ENCODE results near the gene SAMD8.

The SAMD8 gene

GRCh38 chr10:75067272-75067671 lies 44.2 kb upstream of the SAMD8 start:
- no peak overlapping the region for H3K4me3 ChIP-seq (ENCODE audit: low read length)
- DNase-seq (ENCODE audit: low read depth), result no peak
- no peak for TF ChIP-seq CTCF (IDR thresholded peaks at IDR 0.05; ENCODE audit: insufficient read depth, low read depth, low read length, missing control alignments)

DNA sequence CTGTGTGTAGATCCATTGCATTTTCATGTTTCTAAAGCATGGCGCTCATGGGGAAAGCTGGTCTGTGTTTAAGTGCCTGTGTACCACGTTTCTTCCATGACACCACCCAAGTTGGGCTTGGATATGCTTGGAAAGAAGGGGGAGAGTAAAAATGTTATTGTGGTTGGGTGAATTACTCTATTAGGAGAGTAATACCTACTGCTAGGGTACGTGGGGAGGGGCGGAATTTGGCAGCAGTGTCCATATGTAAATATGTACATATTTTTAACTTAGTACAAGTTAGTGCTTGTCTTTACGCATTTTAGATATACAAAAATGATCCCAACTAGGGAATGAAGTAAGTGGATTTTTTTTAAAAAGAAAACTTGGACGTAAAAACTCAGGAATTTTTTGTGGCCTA lies 42.9 kb upstream of the SAMD8 start:
- H3K4me3 ChIP-seq (ENCODE audit: low read length), result no peak overlapping the region
- no peak for TF ChIP-seq CTCF (IDR thresholded peaks at IDR 0.05; ENCODE audit: insufficient read depth, low read depth, low read length, missing control alignments)
- DNase-seq (ENCODE audit: low read depth), result peak; percentile 27

DNA sequence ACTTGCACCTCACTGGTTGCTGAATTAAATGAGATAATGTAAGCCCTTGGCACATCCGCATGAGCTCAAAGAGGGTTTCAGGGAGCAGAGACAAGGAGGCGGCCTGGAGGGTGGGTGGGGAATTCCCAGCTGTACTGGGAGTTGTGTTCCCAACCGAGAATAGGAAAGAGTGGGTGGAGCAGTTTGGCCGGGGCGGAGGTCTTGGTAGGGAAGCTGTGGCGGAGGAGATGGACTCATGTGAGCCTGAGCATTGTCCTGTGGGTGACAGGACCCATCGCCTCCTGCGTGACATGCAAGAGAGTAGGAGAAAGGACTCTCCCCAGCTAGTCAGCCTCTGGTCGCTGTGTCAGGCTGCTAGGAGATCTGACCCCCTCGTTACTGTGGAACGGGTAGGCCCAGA lies 41.0 kb upstream of the SAMD8 start:
- no peak for DNase-seq (ENCODE audit: low read depth)
- H3K4me3 ChIP-seq (ENCODE audit: low read length), result no peak overlapping the region
- no peak for TF ChIP-seq CTCF (IDR thresholded peaks at IDR 0.05; ENCODE audit: insufficient read depth, low read depth, low read length, missing control alignments)

- peak; percentile 20 for DNase-seq (ENCODE audit: low read depth)
- no peak for TF ChIP-seq CTCF (IDR thresholded peaks at IDR 0.05; ENCODE audit: insufficient read depth, low read depth, low read length, missing control alignments)
- H3K4me3 ChIP-seq (ENCODE audit: low read length), result no peak overlapping the region
Measured at GRCh38 chr10:75070961-75071428, 40.5 kb upstream of the SAMD8 start.

- no peak overlapping the region for H3K4me3 ChIP-seq (ENCODE audit: low read length)
- no peak for TF ChIP-seq CTCF (IDR thresholded peaks at IDR 0.05; ENCODE audit: insufficient read depth, low read depth, low read length, missing control alignments)
- no peak for DNase-seq (ENCODE audit: low read depth)
Measured at GRCh38 chr10:75071756-75072155, 39.7 kb upstream of the SAMD8 start.

DNA sequence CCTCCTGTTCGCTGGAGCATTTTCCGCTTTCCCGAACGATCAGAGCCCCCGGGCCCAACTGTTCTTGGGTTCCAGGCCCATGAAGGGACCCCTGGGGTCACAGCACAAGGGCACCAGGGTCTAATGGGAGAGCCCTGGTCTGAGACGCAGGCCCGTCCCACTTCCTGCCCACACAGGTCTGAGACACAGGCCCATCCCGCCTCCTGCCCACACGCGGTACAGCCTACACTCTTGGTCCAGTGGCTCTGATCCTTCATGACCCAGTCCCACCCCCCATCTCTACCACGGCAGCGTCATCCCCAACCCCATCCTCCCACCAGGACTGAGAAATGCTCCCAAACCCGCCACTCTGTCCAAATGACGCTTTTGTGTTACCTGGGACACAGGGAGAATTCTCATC lies 38.7 kb upstream of the SAMD8 start:
- H3K4me3 ChIP-seq (ENCODE audit: low read length), result no peak overlapping the region
- TF ChIP-seq CTCF (IDR thresholded peaks at IDR 0.05; ENCODE audit: insufficient read depth, low read depth, low read length, missing control alignments), result no peak
- no peak for DNase-seq (ENCODE audit: low read depth)

DNA sequence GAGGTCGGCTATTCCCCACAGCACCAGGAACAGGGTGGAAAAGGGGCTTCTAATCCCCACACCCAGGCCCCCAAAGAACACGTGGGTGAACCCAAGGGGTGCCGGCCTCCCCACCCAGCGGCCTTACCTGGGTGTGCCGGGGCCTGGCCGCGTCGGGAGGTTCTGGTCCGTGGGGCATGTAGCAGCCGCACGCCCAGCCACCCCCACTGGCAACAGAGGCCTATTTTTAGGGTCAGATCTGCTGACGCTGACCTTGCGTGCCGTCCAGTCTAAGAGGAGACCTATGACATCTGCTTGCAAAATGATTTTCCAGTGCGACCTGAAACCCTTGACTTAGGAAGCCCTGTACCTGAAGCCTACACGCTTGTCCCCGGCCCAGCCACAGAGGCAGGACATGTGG lies 38.0 kb upstream of the SAMD8 start:
- no peak for TF ChIP-seq CTCF (IDR thresholded peaks at IDR 0.05; ENCODE audit: insufficient read depth, low read depth, low read length, missing control alignments)
- no peak for DNase-seq (ENCODE audit: low read depth)
- H3K4me3 ChIP-seq (ENCODE audit: low read length), result no peak overlapping the region

Measured in epithelial cell of esophagus (primary cell).